Liver (tissue), 3 donors: Measurements from ENCODE around the gene MTARC1.

ENCODE experiments used
- FOXA1 ChIP-seq: IDR thresholded peaks from 2 replicates; pipeline ENCODE4 v1.6.1; 2016; ENCODE audit warnings: antibody characterized with exemption
- FOXA2 ChIP-seq: IDR thresholded peaks from 2 replicates; pipeline ENCODE4 v1.6.1; 2016; ENCODE audit warnings: antibody characterized with exemption
- HNF4G ChIP-seq: IDR thresholded peaks from 2 replicates; pipeline ENCODE4 v1.6.1; 2016; ENCODE audit warnings: antibody characterized with exemption
- JUND ChIP-seq, 2 donors: IDR thresholded peaks; 2 replicates each; pipeline ENCODE4 v1.6.1; 2016; ENCODE audit warnings: antibody characterized with exemption in 2 of 2
- RAD21 ChIP-seq, 2 donors: IDR thresholded peaks; 2 replicates each; pipeline ENCODE4 v1.6.1; 2016; ENCODE audit warnings: antibody characterized with exemption in 2 of 2, mild to moderate bottlenecking in 2 of 2
- RXRA ChIP-seq, 2 donors: IDR thresholded peaks; 2 replicates each; pipeline ENCODE4 v1.6.1; 2017 to 2018; ENCODE audit warnings: antibody characterized with exemption in 2 of 2, mild to moderate bottlenecking in 1 of 2
- SP1 ChIP-seq: IDR thresholded peaks from 2 replicates; pipeline ENCODE4 v1.6.1; 2018; ENCODE audit warnings: antibody characterized with exemption, mild to moderate bottlenecking
- TAF1 ChIP-seq: conservative IDR thresholded peaks from 2 replicates; pipeline ENCODE4 v1.6.1; 2016; ENCODE audit warnings: antibody characterized with exemption, mild to moderate bottlenecking
- TF ChIP-seq, protein P1 (sequence below): fragments of 150-350 bp; IDR thresholded peaks from 2 replicates; pipeline ENCODE4 v1.5.1; 2017; ENCODE audit warnings: improper control_type of control experiment, low read depth, low read length; ENCODE audit not compliant: missing input control
- TF ChIP-seq, protein P2 (sequence below): IDR thresholded peaks from 2 replicates; pipeline ENCODE4 v1.6.1; 2016; ENCODE audit warnings: antibody characterized with exemption
- TF ChIP-seq, protein P3 (sequence below): IDR thresholded peaks from 2 replicates; pipeline ENCODE4 v1.6.1; 2016; ENCODE audit warnings: antibody characterized with exemption, mild to moderate bottlenecking
- TF ChIP-seq, protein P4 (sequence below): IDR thresholded peaks from 2 replicates; pipeline ENCODE4 v1.6.1; 2016; ENCODE audit warnings: antibody characterized with exemption
- TF ChIP-seq, protein P5 (sequence below): IDR thresholded peaks from 2 replicates; pipeline ENCODE4 v1.6.1; 2016; ENCODE audit warnings: antibody characterized with exemption
- donor health status: healthy.
- donor health status: healthy.

DNA sequence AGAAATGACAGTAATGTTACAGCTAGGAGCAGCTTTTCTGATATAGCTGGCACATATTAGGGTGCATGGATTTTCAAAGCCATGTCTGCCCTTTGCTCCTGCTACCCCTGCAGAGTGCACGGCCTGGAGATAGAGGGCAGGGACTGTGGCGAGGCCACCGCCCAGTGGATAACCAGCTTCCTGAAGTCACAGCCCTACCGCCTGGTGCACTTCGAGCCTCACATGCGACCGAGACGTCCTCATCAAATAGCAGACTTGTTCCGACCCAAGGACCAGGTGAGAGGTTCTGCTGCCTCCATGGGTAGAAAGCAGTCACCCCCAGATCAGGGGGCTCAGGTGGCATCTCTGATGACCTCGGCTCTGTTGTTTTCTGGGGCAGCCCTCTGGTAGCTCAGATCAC is 9.8 kb downstream of the MTARC1 start:
- TF ChIP-seq, protein P1, sequence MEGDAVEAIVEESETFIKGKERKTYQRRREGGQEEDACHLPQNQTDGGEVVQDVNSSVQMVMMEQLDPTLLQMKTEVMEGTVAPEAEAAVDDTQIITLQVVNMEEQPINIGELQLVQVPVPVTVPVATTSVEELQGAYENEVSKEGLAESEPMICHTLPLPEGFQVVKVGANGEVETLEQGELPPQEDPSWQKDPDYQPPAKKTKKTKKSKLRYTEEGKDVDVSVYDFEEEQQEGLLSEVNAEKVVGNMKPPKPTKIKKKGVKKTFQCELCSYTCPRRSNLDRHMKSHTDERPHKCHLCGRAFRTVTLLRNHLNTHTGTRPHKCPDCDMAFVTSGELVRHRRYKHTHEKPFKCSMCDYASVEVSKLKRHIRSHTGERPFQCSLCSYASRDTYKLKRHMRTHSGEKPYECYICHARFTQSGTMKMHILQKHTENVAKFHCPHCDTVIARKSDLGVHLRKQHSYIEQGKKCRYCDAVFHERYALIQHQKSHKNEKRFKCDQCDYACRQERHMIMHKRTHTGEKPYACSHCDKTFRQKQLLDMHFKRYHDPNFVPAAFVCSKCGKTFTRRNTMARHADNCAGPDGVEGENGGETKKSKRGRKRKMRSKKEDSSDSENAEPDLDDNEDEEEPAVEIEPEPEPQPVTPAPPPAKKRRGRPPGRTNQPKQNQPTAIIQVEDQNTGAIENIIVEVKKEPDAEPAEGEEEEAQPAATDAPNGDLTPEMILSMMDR: peak; percentile 39
- TF ChIP-seq FOXA2: no peak
- TF ChIP-seq, protein P2, sequence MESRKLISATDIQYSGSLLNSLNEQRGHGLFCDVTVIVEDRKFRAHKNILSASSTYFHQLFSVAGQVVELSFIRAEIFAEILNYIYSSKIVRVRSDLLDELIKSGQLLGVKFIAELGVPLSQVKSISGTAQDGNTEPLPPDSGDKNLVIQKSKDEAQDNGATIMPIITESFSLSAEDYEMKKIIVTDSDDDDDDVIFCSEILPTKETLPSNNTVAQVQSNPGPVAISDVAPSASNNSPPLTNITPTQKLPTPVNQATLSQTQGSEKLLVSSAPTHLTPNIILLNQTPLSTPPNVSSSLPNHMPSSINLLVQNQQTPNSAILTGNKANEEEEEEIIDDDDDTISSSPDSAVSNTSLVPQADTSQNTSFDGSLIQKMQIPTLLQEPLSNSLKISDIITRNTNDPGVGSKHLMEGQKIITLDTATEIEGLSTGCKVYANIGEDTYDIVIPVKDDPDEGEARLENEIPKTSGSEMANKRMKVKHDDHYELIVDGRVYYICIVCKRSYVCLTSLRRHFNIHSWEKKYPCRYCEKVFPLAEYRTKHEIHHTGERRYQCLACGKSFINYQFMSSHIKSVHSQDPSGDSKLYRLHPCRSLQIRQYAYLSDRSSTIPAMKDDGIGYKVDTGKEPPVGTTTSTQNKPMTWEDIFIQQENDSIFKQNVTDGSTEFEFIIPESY: no peak
- no peak for TF ChIP-seq JUND (IDR thresholded peaks at IDR 0.05)
- peak; percentile 53 for TF ChIP-seq SP1
- TF ChIP-seq, protein P3, sequence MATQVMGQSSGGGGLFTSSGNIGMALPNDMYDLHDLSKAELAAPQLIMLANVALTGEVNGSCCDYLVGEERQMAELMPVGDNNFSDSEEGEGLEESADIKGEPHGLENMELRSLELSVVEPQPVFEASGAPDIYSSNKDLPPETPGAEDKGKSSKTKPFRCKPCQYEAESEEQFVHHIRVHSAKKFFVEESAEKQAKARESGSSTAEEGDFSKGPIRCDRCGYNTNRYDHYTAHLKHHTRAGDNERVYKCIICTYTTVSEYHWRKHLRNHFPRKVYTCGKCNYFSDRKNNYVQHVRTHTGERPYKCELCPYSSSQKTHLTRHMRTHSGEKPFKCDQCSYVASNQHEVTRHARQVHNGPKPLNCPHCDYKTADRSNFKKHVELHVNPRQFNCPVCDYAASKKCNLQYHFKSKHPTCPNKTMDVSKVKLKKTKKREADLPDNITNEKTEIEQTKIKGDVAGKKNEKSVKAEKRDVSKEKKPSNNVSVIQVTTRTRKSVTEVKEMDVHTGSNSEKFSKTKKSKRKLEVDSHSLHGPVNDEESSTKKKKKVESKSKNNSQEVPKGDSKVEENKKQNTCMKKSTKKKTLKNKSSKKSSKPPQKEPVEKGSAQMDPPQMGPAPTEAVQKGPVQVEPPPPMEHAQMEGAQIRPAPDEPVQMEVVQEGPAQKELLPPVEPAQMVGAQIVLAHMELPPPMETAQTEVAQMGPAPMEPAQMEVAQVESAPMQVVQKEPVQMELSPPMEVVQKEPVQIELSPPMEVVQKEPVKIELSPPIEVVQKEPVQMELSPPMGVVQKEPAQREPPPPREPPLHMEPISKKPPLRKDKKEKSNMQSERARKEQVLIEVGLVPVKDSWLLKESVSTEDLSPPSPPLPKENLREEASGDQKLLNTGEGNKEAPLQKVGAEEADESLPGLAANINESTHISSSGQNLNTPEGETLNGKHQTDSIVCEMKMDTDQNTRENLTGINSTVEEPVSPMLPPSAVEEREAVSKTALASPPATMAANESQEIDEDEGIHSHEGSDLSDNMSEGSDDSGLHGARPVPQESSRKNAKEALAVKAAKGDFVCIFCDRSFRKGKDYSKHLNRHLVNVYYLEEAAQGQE: no peak
- TF ChIP-seq TAF1: no peak
- TF ChIP-seq, protein P4, sequence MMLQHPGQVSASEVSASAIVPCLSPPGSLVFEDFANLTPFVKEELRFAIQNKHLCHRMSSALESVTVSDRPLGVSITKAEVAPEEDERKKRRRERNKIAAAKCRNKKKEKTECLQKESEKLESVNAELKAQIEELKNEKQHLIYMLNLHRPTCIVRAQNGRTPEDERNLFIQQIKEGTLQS: no peak
- TF ChIP-seq FOXA1: no peak
- TF ChIP-seq HNF4G: peak; percentile 41
- peak; percentile 69 to 71 for TF ChIP-seq RAD21 (IDR thresholded peaks at IDR 0.05)
- TF ChIP-seq, protein P5, sequence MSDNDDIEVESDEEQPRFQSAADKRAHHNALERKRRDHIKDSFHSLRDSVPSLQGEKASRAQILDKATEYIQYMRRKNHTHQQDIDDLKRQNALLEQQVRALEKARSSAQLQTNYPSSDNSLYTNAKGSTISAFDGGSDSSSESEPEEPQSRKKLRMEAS: no peak
- peak; percentile 78 to 87 for TF ChIP-seq RXRA (IDR thresholded peaks at IDR 0.05)
